NCI-H345 (cell line): ENCODE measurements around the gene LSAMP.

Experiments
- DNase-seq: peaks from one replicate; lab custom pipeline; 2025; lab: John Stamatoyannopoulos, UW

The LSAMP gene

DNA sequence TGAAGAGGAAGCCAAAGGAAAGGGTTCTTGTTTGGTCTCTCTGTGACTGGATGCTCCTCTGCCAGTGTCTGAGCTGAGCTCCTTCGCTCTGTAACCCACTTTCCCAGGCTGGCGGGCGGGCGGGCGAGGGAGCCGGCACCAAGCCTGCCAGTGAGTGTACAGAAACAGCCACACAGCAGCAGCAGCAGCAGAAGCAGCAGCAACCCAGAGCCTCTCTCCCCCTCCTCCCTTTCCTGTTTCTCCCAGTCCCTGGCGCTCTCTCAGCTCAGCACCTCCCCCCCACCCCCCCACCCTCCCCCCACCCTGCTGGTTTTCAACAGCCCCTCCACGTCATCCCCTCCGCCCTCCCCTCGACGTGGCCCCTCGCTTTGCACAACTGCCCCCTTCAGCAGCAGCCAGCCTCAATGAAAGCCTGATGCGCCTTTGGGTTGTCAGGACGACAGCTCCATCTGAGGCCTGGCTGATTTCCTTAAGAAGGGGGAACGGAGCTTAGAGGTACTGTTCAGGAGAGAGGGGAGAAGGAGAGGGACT lies at the start of gene LSAMP:
Gene LSAMP (minus strand): TSS at position 177 of the 531 bp plus-strand sequence.
- DNase-seq = peak; percentile 9

DNA sequence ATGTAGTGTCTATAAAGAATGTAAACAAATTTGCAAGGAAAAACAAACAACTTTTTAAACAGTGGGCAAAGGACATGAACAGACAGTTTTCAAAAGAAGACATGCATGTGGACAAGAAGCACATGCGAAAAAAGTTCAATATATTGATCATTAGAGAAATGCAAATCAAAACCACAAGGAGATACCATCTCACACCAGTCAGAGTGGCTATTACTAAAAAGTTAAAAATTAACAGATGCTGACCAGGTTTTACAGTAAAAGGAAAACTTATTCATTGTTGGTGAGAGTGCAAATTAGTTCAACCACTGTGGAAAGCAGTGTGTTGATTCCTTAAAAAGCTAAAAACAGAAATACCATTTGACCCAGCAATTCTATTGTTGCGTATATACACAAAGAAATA lies 47.1 kb upstream of the LSAMP start:
- DNase-seq = no peak

DNA sequence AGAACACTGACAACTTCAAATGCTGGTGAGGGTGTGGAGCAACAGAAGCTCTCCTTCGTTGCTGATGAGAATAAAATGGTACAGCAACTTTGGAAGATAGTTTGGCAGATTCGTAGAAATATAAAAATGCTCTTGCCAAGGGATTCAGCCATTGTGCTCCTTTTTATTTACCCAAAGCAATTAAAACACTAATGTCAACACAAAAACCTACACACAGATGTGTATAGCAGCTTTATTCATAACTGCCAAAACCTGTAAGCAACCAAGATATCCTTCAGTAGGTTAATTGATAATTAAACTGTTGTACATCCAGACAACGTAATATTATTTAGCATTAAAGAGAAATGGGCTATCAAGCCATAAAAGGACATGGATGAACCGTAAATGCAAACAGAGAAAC lies 37.8 kb upstream of the LSAMP start:
- no peak for DNase-seq

DNA sequence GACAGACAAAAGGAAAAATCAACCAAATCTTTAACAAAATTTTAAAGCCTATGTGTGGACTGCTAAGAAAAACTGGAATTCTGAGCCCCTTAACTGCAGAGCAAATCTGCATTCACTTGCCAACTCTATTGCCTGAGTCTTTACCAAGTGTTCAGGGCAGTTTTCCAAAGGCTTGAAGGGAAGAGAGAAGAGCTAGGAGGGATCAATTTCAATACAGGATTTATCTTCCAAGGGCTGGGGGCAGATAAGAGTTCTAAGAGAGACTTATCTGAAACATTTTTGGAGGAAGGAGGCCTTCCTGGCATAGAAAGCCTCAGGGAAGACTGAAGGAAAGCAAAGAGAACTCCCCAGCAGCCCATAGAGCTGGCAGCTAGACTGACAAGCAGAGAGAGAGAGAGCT lies 31.4 kb upstream of the LSAMP start:
- no peak for DNase-seq

DNA sequence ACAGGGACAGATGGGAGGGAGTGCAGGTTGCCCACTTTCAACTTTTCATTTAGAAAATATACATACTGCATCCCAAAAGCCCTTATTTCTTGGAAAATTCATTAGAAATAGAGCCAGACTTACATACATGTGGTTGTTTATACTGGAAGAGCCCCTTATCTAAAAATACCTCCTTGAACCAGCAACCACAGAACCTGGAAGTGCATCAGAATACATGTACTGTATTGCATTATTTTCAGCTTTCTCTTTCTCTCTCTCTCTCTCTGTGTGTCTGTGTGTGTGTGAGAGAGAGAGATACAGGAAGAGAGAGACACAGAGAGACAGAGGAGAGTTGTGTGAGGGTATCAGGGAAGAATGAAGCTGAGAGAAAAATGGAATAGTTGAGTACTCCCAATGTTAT lies 29.5 kb upstream of the LSAMP start:
- no peak for DNase-seq

DNA sequence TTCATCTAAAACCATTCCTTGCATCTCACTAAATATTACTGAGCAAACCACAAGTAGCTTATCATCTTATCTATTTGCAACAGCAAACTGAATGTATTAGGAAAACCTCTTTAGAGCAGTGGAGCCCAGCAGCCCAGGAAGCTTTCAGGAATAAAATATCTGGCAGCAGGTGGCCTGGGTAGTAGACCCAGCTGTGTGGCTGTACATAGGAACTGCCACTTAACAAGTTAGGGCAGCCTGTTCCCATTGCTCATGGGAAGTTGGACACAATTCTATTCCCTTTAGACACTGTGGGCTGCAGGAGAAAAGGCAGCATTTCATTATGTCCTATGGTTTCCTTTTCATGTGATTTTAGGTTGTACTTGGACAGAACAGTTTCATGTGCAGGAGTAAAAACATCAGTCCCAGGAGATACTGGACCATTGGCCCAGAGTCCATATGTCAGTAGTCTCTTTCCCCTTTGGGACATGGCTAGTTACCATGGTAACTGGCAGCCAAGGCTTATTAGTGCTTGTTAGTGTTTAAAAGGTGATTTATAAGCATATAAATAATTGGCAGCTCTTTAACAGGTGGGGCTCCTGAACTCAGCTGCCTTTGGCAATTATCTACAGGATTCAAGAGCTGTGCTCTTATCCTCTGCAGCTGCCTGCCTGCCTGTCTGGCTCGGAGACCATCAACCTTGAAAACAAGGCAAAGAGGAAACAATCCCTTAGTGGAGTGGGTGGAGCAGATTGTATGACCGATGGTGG lies 28.9 kb upstream of the LSAMP start:
- peak; percentile 42 for DNase-seq

DNA sequence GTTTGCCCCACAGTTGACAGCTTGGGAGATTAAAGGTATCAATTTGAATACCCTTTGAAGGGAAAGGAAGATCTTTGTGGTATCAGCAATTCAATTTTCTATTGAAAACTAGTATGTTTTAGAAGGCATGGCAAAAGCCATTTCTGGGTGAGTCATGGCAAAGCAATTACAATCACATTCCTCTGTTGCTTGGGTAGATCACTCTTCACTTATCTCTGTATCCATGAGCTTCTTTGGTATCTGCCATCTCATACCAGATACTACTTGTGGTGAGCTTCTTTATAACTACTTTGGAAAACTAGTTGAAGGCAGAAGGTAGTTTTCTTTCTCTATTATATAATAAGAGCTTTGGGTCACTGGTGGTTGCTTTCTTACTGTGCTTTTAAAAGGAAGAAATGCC lies 28.3 kb upstream of the LSAMP start:
- DNase-seq = no peak

DNA sequence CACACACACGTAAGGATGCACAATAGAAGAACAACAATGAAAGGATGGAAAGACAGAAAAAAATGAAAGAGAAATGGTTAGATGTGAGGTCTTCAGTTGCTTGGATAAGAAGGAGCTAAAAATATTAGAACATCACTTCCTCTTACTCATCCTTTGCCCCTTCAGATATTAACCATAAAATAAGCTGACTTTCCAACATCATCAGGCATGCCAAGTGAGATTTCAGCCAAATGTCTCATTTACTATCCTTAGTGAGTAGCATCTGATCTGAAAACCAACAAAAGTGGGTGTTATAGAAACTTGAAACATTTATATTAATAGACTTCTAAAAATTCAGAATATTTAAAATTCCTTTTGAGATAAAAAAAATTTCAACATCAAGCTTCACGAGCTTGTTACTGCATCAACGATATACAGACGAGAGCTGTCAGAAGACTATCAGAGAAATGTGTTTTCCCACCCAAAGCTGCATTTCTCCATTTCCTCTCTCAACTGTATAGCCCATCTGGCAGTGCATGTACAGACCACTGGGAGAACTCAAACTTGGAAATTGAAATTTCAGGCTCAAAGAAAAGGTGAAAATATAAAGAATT lies 25.4 kb upstream of the LSAMP start:
- DNase-seq = no peak

DNA sequence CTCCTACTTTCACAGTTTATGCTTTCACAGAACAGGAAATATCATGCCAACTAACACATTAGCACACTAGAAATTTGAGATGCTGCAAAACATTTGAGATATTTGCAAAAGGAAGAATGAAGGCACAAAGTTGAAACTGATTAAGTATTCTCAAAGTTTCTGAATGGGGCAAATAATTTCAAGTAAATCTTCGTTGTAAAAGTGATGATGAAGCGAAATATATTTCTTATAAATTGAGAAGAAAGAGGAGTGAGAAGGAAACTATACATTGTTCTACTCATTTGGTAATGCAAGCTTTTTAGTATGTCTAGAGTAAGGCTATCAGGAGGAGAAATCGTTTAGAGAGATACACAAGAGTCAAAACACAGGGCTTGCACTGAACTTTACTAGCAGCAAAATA lies 24.3 kb upstream of the LSAMP start:
- DNase-seq = no peak

DNA sequence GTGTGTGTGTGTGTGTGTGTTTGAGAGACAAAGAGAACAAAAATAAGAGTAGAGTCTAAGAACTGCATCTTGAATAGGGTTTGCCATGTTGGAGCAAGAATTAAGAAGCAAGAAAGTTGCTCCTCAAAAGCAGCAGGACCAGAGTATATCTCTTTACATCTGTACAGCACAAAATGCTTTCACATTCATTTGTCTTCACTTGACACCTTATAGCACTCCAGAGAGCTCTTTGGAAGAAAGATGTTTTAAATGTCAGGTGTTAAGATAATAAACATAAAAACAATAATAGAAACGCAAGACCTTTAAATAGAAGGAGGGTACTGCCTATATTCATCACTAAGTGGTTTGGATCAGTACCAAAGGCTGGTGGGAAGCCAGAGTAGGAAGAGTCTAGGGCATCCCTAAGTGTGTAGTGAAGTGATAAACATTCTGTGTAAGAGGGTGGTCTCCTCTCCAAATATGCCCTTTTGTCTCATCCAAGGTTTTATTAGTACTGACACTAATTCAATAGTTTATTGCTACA lies 19.1 kb upstream of the LSAMP start:
- DNase-seq = no peak

DNA sequence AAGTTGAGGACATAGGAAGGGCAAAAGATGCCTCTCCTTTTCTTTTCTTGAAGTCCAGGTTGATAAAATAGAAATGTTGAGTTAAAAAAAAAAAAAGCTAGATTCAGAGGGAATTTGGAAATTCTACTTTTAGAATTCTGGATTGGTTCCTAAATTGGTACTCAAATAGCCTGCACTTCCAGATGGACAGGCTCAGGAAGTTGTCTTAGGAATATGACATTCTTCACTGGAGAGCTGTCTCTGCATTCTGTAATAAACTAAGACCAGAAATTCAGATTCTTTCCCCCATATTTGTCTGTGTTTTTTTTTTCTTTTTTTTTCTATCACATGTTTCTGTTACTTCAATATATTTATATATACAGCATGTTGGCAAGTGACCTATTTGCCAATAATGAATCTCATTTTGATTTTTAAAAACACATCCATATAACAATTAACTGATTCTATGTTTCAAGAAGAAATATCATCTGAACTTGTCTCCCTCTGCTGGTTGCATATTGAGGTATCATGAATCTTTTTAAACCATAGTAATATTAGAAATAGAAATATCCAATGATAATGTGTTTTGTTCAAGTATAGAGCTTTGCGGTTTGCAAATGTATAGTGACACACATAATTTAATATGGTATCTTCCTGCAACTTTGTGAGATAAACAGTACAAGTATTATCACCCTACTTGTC lies 8.5 kb upstream of the LSAMP start:
- no peak for DNase-seq

DNA sequence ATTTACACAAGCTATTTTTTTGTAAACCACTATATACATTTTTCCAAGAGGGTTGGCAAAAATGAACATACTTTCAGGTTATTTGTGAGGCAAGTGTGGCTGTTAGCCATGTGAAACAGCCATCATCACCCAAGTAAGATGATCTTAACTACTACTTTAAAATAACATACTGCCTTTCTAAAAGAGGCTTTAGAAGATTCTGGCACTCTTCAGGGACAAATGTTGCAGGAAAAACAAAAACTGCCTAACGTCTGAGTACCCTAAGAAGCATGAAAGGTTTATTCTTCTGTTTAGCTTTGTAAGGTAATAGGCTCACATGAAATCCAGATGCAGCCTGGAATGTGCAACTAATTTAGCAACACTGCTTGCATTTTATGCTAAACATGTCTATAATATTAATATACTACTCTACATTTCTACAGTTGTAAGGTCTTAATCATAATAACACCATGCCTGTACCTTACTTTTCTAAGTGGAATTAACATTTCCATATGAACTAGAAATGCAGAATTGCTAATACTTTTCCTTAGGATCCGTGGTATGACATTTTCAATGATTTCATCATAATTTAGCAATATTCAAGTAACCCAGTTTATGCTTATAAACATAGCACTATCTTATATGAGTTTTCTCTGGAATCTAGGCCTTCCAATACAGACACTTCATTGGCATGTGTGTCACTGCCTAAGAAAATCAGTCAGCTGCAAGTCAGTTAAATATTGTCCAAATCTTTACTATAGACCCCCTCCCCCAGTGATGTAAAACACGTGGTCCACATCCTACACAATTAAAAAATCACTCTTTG lies 4.5 kb upstream of the LSAMP start:
- DNase-seq = no peak

DNA sequence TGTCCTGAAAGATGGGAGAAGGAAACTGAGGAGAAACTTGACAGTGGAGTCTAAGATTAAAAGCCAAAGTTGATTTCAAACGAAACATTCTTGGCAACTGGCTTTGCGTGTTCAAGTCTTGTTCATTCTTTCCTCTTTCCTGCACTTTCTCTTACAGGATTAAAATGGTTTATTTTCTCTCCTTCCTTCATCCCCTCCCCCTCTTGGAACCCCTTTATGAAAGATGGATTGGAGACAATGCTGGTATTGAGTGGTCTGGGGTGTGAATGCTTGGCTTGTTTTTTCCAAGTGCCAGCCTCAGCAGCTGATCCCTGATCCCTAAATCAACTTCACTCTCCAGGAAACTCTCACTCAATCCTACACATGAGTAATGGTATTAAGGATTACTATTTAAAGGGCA lies 703 bp upstream of the LSAMP start:
- DNase-seq = no peak

DNA sequence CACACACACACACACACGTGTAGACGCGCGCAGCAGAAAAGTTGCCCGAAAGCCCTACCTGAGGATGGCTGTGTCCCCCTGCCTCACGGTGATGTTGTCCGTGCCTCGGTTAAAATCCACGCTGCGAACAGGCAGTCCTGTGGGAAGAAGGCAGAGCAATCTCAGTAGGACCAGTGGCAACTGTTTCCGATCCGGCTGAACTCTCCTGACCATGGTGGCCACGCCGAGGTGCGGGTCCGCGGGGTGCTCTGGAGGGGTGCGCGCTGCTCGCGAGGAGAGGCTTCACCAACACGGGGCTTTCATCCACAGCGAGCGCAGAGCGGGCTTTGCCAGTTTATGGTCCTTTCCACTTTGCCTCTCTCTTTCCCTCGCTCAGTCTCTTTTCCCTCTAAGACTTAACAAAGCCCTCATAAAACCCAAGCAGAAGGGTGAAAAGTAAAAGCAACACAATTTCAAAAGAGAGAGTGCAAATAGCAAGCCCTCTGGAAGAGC lies 422 bp downstream of the LSAMP start:
- DNase-seq = no peak

DNA sequence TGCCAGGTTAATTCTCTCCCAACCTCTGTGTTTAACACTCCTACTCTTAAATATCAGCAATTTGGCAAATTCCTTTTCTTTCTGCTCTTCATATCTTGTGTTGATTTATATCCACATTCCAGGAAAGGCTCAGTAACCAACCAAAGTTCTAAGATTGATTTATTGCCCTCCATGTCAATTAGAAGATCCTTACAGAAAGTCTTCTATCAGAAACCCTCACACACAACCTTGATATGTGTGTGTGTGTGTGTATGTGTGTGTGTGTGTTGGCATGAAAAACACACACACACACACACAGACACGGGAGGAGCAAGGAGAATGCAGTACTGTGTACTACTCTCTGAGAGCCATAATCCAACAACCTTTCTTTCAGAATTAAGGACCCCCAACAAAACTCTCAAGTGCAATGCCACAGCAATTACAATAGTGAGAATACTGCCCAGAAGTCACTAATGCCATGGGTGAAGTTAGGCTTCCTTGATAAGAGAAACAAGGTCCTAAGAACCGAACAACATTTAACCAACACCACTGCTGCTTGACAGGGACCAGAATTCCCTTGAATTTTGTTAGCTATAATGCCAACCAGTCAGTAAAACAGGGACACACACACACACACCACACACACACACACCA lies 1.1 kb downstream of the LSAMP start:
- DNase-seq = no peak

DNA sequence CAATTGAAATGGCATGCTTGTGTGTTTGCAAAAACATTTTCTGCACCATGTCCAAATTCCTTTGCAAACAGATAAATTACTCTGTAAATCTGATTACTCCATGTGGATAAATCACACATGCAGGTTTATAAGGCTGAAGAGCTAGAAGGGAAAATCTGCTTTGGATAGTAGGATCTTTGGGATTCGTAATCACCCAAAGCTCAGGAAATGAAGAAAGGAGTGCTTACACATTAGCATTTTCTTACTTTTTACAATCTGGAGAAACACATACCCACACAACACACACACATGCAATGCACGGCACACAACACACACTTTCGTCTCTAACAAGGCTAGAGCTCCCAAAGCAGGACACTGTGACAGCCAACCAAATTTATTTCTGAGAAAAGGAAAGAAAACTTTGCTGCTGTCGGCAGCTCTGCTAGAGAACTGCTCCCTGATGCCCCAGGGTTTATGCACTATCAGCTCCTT lies 2.1 kb downstream of the LSAMP start:
- no peak for DNase-seq

DNA sequence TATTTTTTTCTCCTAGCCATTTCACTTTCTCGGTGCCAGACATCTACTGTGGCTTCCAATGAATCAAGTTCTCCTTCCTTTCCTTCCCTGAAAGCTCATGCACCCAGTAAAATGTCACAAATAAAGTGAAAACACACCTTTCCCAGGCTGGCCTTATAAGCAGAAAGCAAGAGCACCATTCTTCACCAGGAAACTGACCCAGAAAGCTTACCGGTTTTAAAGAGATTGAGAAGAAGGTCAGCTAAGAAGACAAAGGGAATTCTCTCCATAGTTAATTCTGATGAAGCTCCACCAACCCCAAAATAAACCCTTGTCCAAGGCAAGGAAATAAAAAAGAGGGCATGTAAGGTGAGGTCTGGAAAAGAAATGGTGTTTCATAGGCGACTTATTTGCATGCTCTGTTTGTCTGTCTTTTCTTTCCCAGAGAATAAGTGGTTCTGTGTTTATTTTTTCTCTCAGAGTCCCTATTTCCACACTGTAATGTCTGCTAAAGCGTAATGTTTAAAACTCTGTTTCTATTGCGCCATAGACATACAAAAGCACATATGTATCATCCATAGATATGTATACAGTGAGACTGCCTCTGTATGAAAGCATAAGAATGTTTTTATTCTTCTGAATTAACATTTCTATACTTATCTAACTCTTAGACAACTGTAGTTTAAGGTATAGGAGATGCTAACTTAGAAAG lies 2.8 kb downstream of the LSAMP start:
- no peak for DNase-seq

DNA sequence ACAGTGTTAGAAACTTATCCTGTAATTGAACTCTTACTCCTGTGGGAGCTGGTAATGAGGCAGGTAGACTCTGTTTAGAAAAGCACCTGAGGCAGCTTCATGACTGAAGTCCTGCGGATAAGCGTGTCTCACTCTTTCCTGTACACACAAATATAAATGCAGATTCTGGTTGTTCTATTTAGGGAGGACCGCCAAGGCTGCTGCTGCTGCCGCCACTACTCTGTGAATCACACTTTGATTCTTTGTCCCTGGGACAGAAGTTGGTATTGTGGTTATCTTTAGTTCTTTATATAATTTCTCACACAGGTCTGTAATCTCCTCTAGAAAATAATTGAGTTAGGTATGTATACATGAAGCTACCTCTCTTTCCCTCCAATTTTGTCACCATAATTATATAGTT lies 3.6 kb downstream of the LSAMP start:
- no peak for DNase-seq

DNA sequence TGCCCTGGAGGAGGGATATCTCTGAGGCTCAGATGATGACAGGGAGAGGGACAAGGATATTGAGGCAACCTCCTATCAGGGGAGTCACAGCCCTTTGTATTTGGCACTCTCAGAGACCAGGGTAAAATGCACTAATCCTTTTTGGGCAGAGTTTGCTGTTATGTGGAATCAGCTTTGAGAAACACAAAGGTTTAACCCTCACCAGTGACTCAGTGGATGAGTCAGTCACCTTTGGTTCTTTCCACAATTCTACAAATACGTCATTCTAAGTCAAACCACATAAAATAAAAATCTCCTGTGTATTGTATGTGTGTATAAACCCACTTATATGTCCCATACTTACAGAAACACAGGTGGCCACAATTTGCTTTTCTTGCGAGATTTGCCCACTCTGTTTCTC lies 5.1 kb downstream of the LSAMP start:
- no peak for DNase-seq

DNA sequence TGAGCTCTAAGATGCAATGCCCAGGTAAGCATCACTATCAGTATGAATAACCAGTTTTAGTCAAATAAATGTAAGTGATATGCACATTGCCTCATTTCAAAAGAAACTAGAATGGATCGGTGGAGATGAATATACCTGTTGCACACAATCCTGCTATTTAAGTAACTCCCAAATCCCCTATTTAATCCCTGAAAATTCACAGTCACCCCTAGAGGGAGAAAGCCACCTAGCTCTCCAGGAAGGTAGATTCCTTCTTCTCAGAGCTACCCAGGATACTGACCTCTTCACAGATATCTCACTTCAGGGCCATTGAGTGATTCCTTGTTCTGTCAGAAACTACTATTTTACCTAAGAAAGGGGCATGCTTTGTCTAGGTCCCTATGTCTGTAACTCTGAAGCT lies 11.7 kb downstream of the LSAMP start:
- no peak for DNase-seq

DNA sequence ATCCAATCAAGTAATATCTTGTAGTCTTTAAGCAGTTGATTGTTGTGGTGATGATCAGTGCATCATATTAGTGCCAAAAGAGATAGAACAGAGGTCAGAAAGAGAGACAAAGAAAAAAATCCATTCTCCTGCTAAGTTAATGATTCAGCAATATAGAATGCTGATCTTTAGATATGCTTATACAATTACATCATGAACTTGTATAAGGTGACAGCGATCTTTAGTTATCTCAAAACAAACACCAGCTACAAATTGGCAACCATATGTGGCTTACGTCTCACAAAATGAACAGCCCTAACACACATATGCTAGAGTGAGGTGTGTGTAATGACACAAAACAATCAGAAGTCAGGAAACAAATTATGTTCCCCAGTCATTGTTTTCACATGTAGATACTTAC lies 12.5 kb downstream of the LSAMP start:
- no peak for DNase-seq
